ENCODE results near the gene TBC1D22A. TPM values are rescaled to one million over a fixed set of nuclear protein-coding genes. Genes with fewer than 3 reads are reported as not detected.

Gene TBC1D22A
- total and polyA plus RNA-seq, 4 donors = 4.1 to 12.4 (median 8.4) TPM

GRCh38 chr22:46951350-46951749 is 188.9 kb downstream of the TBC1D22A start:
- Histone ChIP-seq H3K27me3 (ENCODE audit: control insufficient read depth in 4 of 4, insufficient read depth in 4 of 4, low read length in 3 of 4) (no peaks in the 10 kb centered on the region), H3K4me1 (ENCODE audit: control insufficient read depth in 4 of 4, insufficient read depth in 4 of 4, low read length in 3 of 4) (no peaks in the 10 kb centered on the region), H3K9ac (ENCODE audit: low read depth in 1 of 2, low read length in 2 of 2) (no peak overlapping the region), H3K36me3 (ENCODE audit: control insufficient read depth in 4 of 4, insufficient read depth in 3 of 4, low read depth in 1 of 4, low read length in 3 of 4) (no peaks in the 10 kb centered on the region), H3K27ac (ENCODE audit: low read depth in 1 of 2, low read length in 2 of 2) (no peak overlapping the region), H3K9me3 (ENCODE audit: control insufficient read depth in 4 of 4, low read length in 3 of 4) (no peaks in the 10 kb centered on the region), H3K4me3 (ENCODE audit: low read depth in 1 of 3, low read length in 3 of 3) (no peak overlapping the region)
- WGBS = 93% methylated on average over 12 of the region's 12 CpGs
- TF ChIP-seq, protein P1, sequence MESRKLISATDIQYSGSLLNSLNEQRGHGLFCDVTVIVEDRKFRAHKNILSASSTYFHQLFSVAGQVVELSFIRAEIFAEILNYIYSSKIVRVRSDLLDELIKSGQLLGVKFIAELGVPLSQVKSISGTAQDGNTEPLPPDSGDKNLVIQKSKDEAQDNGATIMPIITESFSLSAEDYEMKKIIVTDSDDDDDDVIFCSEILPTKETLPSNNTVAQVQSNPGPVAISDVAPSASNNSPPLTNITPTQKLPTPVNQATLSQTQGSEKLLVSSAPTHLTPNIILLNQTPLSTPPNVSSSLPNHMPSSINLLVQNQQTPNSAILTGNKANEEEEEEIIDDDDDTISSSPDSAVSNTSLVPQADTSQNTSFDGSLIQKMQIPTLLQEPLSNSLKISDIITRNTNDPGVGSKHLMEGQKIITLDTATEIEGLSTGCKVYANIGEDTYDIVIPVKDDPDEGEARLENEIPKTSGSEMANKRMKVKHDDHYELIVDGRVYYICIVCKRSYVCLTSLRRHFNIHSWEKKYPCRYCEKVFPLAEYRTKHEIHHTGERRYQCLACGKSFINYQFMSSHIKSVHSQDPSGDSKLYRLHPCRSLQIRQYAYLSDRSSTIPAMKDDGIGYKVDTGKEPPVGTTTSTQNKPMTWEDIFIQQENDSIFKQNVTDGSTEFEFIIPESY (IDR thresholded peaks at IDR 0.05) = no peak
- no peak for TF ChIP-seq RAD21 (IDR thresholded peaks at IDR 0.05)
- TF ChIP-seq RXRA (IDR thresholded peaks at IDR 0.05) = no peak
- no peak for TF ChIP-seq HNF4G (IDR thresholded peaks at IDR 0.05)
- no peak for TF ChIP-seq JUND (IDR thresholded peaks at IDR 0.05)
- TF ChIP-seq FOXA2 (IDR thresholded peaks at IDR 0.05) = no peak
- TF ChIP-seq, protein P2, sequence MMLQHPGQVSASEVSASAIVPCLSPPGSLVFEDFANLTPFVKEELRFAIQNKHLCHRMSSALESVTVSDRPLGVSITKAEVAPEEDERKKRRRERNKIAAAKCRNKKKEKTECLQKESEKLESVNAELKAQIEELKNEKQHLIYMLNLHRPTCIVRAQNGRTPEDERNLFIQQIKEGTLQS (IDR thresholded peaks at IDR 0.05) = no peak
- TF ChIP-seq SP1 (IDR thresholded peaks at IDR 0.05) = no peak
- no peak for TF ChIP-seq EGR1 (IDR thresholded peaks at IDR 0.05; ENCODE audit: low read depth in 2 of 2)
- TF ChIP-seq, protein P3, sequence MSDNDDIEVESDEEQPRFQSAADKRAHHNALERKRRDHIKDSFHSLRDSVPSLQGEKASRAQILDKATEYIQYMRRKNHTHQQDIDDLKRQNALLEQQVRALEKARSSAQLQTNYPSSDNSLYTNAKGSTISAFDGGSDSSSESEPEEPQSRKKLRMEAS (IDR thresholded peaks at IDR 0.05) = no peak
- TF ChIP-seq GABPA (IDR thresholded peaks at IDR 0.05 in 1 of 2, conservative IDR thresholded peaks at IDR 0.05 in 1 of 2) = no peak
- no peak for TF ChIP-seq FOXA1 (IDR thresholded peaks at IDR 0.05)
- DNase-seq (ENCODE audit: low spot score) = no peak

GRCh38 chr22:46951973-46952372 is 189.5 kb downstream of the TBC1D22A start:
- Histone ChIP-seq H3K4me3 (ENCODE audit: low read depth in 1 of 3, low read length in 3 of 3) (no peak overlapping the region), H3K27ac (ENCODE audit: low read depth in 1 of 2, low read length in 2 of 2) (no peak overlapping the region), H3K27me3 (ENCODE audit: control insufficient read depth in 4 of 4, insufficient read depth in 4 of 4, low read length in 3 of 4) (no peaks in the 10 kb centered on the region), H3K36me3 (ENCODE audit: control insufficient read depth in 4 of 4, insufficient read depth in 3 of 4, low read depth in 1 of 4, low read length in 3 of 4) (no peaks in the 10 kb centered on the region), H3K9me3 (ENCODE audit: control insufficient read depth in 4 of 4, low read length in 3 of 4) (no peaks in the 10 kb centered on the region), H3K4me1 (ENCODE audit: control insufficient read depth in 4 of 4, insufficient read depth in 4 of 4, low read length in 3 of 4) (no peaks in the 10 kb centered on the region), H3K9ac (ENCODE audit: low read depth in 1 of 2, low read length in 2 of 2) (no peak overlapping the region)
- DNase-seq (ENCODE audit: low spot score) = no peak
- TF ChIP-seq RXRA (IDR thresholded peaks at IDR 0.05) = peak in 1 of 2 donors; percentile 10
- no peak for TF ChIP-seq CTCF (IDR thresholded peaks at IDR 0.05; ENCODE audit: low read depth, low read length, missing input control)
- TF ChIP-seq REST (IDR thresholded peaks at IDR 0.05) = no peak
- no peak for TF ChIP-seq JUND (IDR thresholded peaks at IDR 0.05)
- TF ChIP-seq, protein P1 (IDR thresholded peaks at IDR 0.05) = no peak
- TF ChIP-seq NR2F2 (IDR thresholded peaks at IDR 0.05) = no peak
- no peak for TF ChIP-seq FOXA2 (IDR thresholded peaks at IDR 0.05)
- TF ChIP-seq HNF4A (conservative IDR thresholded peaks at IDR 0.05) = no peak
- no peak for TF ChIP-seq YY1 (IDR thresholded peaks at IDR 0.05)
- WGBS = 84% methylated on average over 7 of the region's 7 CpGs
